Occipital lobe (tissue), 2 donors: ENCODE measurements around the gene C3orf85. TPM values are rescaled to one million over a fixed set of nuclear protein-coding genes. Genes with fewer than 3 reads are reported as not detected.
"Not testable (repeated sequence)": the region's sequence is repeated elsewhere in the genome, so short reads cannot be mapped to it uniquely, and the experiment has no call there.

Source experiments
- DNase-seq: peaks from one replicate; lab custom pipeline; 2025; lab: John Stamatoyannopoulos, UW
- total RNA-seq: library from RNA; depleted of rRNA; stranded (reverse); fragments of >200 nt; gene quantifications from one replicate; pipeline ENCODE4 v1.2.3, GENCODE V29; 2014

Gene C3orf85, protein sequence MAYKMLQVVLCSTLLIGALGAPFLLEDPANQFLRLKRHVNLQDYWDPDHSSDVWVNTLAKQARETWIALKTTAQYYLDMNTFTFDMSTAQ
- total RNA-seq, result not detected

GRCh38 chr3:109136523-109136922 is at the start of gene C3orf85:
Gene C3orf85 (plus strand): TSS chr3:109136719. CDS start chr3:109136848, 129 bp downstream.
- no peak for DNase-seq

DNA sequence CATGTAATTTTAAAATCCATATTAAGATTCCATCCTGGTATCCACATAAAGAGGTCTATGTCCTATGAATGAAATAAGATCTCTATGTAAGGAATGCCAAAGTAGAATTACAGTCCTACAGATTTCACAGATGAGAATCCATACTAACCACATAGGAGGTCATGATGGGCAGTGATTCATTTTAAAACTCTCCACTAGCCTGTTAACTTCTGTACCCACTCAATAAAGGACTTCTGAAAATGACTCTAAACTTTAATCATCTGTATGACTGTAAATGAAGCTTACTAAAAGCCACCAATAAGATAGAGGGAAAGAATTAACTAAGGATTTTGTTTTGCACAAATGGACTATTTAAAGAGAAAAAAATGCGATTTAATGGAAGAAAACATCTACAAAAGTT is 47.3 kb upstream of the C3orf85 start:
- no peak for DNase-seq

DNA sequence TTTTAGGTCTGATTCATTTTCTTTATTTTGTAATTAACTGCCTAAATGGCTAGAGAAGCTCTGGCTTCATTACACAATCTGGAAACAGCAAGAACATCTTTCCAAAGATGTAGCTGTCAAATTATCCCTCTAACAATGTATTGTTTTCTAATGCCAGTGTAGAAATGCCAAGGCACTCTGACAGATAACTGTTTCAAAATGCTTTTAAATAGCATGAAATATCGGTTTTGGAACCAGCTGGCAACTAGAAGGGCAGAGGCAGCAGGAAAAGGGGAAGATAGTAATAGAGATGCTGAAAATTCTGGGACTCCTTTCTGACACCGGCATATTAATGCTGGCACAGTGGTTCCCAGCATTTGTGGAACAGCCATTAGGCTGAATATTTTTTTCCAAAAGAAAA is 44.7 kb upstream of the C3orf85 start:
- DNase-seq, result no peak

GRCh38 chr3:109093561-109093960 is 43.0 kb upstream of the C3orf85 start:
- no peak for DNase-seq

GRCh38 chr3:109095166-109095565 is 41.4 kb upstream of the C3orf85 start:
- no peak for DNase-seq

- no peak for DNase-seq
These were observed 38.4 kb upstream of the C3orf85 start for GRCh38 chr3:109098079-109098644.

DNA sequence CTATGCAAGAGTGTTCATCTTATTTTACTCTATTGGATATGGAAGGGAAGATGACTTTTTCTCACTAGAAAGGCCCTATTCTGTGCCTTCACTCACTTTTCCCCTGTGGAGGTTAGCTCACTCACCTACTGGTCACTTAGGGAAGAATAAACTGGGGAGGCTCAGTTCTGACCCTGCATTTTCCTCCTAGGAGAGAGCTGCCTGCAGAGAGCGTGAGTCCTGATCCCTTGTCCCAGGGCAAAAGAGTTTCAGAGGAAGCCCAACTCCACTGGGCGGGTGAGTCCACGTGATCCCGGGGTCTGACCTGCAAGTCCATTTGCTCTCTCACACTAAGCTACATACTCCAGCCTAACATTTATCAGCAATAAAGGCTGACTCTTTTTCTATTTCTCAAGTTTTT is 26.9 kb upstream of the C3orf85 start:
- DNase-seq, result no peak

- no peak for DNase-seq
These were observed 23.4 kb upstream of the C3orf85 start for GRCh38 chr3:109112946-109113760.

- no peak for DNase-seq
These were observed 21.8 kb upstream of the C3orf85 start for GRCh38 chr3:109114746-109115145.

GRCh38 chr3:109115451-109115850 is 21.1 kb upstream of the C3orf85 start:
- no peak for DNase-seq

DNA sequence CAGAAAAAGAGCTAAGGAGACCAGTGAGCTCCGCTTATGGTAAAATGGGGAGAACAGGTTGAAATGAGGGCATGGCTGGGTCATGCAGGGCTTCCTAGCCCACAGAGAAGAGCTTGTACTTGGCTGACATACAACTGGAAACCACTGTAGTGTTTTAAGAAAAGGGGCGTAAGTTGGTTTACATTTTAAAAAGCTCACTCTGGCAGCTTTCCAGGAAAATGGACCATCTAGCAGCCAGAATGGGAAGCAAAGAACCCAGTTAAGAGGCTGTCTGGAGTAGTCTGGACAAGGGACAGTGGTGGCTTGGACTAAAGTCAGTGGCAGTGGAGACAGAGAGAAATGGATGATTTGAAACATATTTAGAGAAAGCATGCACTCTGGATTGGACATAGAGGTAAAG is 20.5 kb upstream of the C3orf85 start:
- no peak for DNase-seq

GRCh38 chr3:109117939-109118338 is 18.6 kb upstream of the C3orf85 start, which contains the start of gene MORC1:
Gene MORC1 (minus strand): TSS chr3:109118134. CDS start chr3:109118059, 75 bp downstream.
- DNase-seq, result no peak

- DNase-seq, result no peak
These were observed 17.9 kb upstream of the C3orf85 start for GRCh38 chr3:109118584-109118983.

GRCh38 chr3:109122690-109123089 is 13.8 kb upstream of the C3orf85 start:
- no peak for DNase-seq

DNA sequence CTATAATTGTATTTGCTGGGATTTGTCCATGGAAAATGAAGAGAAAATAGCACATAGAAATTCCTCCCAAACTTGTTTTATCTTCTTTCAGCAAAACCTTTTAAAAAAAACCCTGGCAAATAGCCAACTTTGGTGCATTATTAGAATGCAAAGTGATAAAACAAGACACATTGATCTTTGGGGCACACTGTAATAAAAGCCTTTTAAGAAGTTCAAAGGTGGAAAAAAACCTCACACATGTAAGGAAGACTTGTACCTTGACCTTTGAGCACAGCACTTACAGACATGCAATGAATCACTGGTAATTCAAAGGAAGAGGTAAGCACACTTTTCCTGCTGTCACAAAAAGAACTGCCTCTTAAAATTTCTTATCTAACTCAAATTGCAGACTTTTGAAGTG is 10.6 kb upstream of the C3orf85 start:
- DNase-seq, result no peak

- DNase-seq, result no peak
These were observed 9.0 kb upstream of the C3orf85 start for GRCh38 chr3:109127553-109127952.

GRCh38 chr3:109131276-109131675 is 5.2 kb upstream of the C3orf85 start:
- DNase-seq, result no peak

- DNase-seq, result no peak
These were observed 3.6 kb upstream of the C3orf85 start for GRCh38 chr3:109132801-109133473.

GRCh38 chr3:109133474-109133816 is 3.1 kb upstream of the C3orf85 start:
- not testable (repeated sequence) for DNase-seq

- DNase-seq, result no peak
These were observed 1.2 kb downstream of the C3orf85 start for GRCh38 chr3:109137761-109138160.

DNA sequence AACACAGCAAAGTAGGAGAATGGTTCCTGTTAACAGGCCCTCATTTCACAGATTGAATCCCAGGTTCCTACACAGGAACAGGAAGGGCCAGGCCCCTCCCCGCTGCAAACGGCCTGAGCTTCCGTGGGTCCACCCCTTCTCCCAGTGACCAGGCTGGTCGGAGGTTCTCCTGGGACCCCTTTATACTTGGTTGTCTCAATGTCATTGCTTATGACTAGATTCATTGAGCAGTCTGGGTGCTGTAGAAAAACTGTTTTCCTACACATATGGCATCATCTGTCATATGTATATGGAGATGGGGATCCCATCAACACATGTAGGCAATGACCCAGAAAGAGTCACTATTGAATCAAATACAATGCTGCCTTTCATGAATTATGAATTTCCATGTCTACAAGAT is 3.8 kb downstream of the C3orf85 start:
- no peak for DNase-seq

DNA sequence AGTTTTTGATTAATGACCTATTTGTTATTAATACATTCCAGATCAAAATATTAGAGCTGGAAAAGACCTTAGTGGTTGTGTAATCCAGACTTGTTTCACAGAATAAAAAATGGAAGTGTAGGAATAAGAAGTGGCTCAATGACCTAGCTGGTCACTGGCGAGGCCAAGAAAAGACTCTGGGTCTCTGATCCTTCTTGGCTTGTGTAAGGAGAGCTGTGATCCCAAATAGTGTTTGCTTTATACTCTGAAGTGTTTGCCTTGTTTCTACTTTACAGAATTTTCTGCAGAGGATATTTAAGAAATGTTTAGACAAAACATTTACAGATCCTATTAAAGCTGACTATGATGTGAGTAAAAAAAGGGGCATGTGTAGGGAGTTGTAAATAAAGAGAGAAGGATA is 7.1 kb downstream of the C3orf85 start:
- no peak for DNase-seq
